Fibroblast of lung (primary cell): ENCODE results near the gene WHRN. TPM values are rescaled to one million over a fixed set of nuclear protein-coding genes. Genes with fewer than 3 reads are reported as not detected.

Experiments used
- DNase-seq, 2 donors: peaks; one replicate each; pipeline versions ENCODE4 v3.0.0 to v3.0.0-alpha.2; 2010; ENCODE audit warnings: low read depth in 2 of 2
- H2AFZ ChIP-seq: 2 replicates; pipeline ENCODE4 v1.5.1; 2012; ENCODE audit warnings: low read length, control low read depth, inconsistent platforms
- H3K27ac ChIP-seq: 2 replicates; pipeline ENCODE4 v1.5.1; 2011; ENCODE audit warnings: low read length, control low read depth; ENCODE audit not compliant: insufficient read depth
- H3K27me3 ChIP-seq: 2 replicates; pipeline ENCODE4 v1.5.1; 2011; ENCODE audit warnings: mild to moderate bottlenecking, low read length; ENCODE audit not compliant: control insufficient read depth, insufficient read depth
- H3K36me3 ChIP-seq: 2 replicates; pipeline ENCODE4 v1.5.1; 2011; ENCODE audit warnings: low read length; ENCODE audit not compliant: control insufficient read depth, insufficient read depth
- H3K4me1 ChIP-seq: 2 replicates; pipeline ENCODE4 v1.5.1; 2011; ENCODE audit warnings: low read length; ENCODE audit not compliant: control insufficient read depth, insufficient read depth; ENCODE audit errors: extremely low read depth
- H3K4me2 ChIP-seq: 2 replicates; pipeline ENCODE4 v1.5.1; 2011; ENCODE audit warnings: low read length, control low read depth; ENCODE audit not compliant: insufficient read depth; ENCODE audit errors: extremely low read depth
- H3K4me3 ChIP-seq, 4 experiments: fragments of 200-600 bp in 1 of 4; sonication (generic) in 1 of 4; replicated peaks in 1 of 4; 2 replicates each; pipeline ENCODE4 v1.5.1; 2011 to 2016; ENCODE audit warnings: low read length in 4 of 4, low read depth in 3 of 4, mild to moderate bottlenecking in 3 of 4, control low read depth in 2 of 4, inconsistent platforms in 1 of 4, mixed read lengths in 1 of 4; ENCODE audit not compliant: insufficient read depth in 1 of 4; ENCODE audit errors: control extremely low read depth in 1 of 4
- H3K79me2 ChIP-seq: 2 replicates; pipeline ENCODE4 v1.5.1; 2012; ENCODE audit warnings: mild to moderate bottlenecking, low read length, inconsistent platforms; ENCODE audit not compliant: control insufficient read depth, insufficient read depth
- H3K9ac ChIP-seq: 2 replicates; pipeline ENCODE4 v1.5.1; 2011; ENCODE audit warnings: mild to moderate bottlenecking, low read length, control low read depth; ENCODE audit not compliant: insufficient read depth
- H3K9me3 ChIP-seq: 2 replicates; pipeline ENCODE4 v1.5.1; 2012; ENCODE audit warnings: low read depth, low read length; ENCODE audit not compliant: control insufficient read depth, insufficient read depth
- H4K20me1 ChIP-seq: 2 replicates; pipeline ENCODE4 v1.5.1; 2011; ENCODE audit warnings: low read length; ENCODE audit not compliant: control insufficient read depth, insufficient read depth; ENCODE audit errors: extremely low read depth
- CTCF ChIP-seq, 2 donors: IDR thresholded peaks in 1 of 2; conservative IDR thresholded peaks in 1 of 2; 1 replicate in 1 of 2; 2 replicates in 1 of 2; pipeline ENCODE4 v1.5.1; 2011 to 2012; ENCODE audit warnings: low read length in 2 of 2, control low read depth in 1 of 2, inconsistent platforms in 1 of 2, low read depth in 1 of 2, mild to moderate bottlenecking in 1 of 2
- EZH2 ChIP-seq: IDR thresholded peaks from 2 replicates; pipeline ENCODE4 v1.5.1; 2012; ENCODE audit warnings: low read length, control low read depth, mild to moderate bottlenecking; ENCODE audit errors: missing control alignments
- polyA plus RNA-seq, 2 donors: library from polyadenylated mRNA; depleted of rRNA in 1 of 2; stranded (reverse) in 1 of 2; unstranded in 1 of 2; fragments of >200 nt; gene quantifications; 2 replicates each; pipeline ENCODE4 v1.2.1, GENCODE V29; 2011 to 2012; ENCODE audit warnings: missing spikeins in 1 of 2
- total RNA-seq: library from RNA; depleted of rRNA; stranded (reverse); fragments of >200 nt; gene quantifications from 2 replicates; pipeline ENCODE4 v1.2.1, GENCODE V29; 2014

WHRN gene
- total and polyA plus RNA-seq, 2 donors (not counting 1 experiment from before 2014, with no cell fraction given): 0.16 to 1.8 TPM

- no peaks in the 10 kb centered on the region for H3K9me3 ChIP-seq
- no peaks in the 10 kb centered on the region for H3K27me3 ChIP-seq
- DNase-seq: no peak
- H3K79me2 ChIP-seq: no peaks in the 10 kb centered on the region
- H3K36me3 ChIP-seq: peaks cover 2% of the 10 kb centered on the region
- peaks cover 3% of the 10 kb centered on the region for H3K4me1 ChIP-seq
- no peak overlapping the region for H2AFZ ChIP-seq
- TF ChIP-seq EZH2: no peak
- TF ChIP-seq CTCF (conservative IDR thresholded peaks at IDR 0.05 in 1 of 2, IDR thresholded peaks at IDR 0.05 in 1 of 2; ENCODE audit: low read depth in 1 of 2, low read length in 2 of 2): no peak
- no peak overlapping the region for H3K4me2 ChIP-seq
- H4K20me1 ChIP-seq: no peaks in the 10 kb centered on the region
- H3K9ac ChIP-seq: no peak overlapping the region
- H3K27ac ChIP-seq: no peak overlapping the region
- H3K4me3 ChIP-seq: no peak overlapping the region
Observed at GRCh38 chr9:114378016-114378415, 127.3 kb downstream of the WHRN start.

GRCh38 chr9:114376586-114377445 lies 128.5 kb downstream of the WHRN start:
- no peak for TF ChIP-seq EZH2
- TF ChIP-seq CTCF (conservative IDR thresholded peaks at IDR 0.05 in 1 of 2, IDR thresholded peaks at IDR 0.05 in 1 of 2; ENCODE audit: low read depth in 1 of 2, low read length in 2 of 2): no peak
- Histone ChIP-seq H3K36me3 (peaks cover 2% of the 10 kb centered on the region), H3K4me3 (no peak overlapping the region), H3K9ac (no peak overlapping the region), H3K79me2 (no peaks in the 10 kb centered on the region), H3K27me3 (no peaks in the 10 kb centered on the region), H3K4me2 (no peak overlapping the region), H3K4me1 (peaks cover 8% of the 10 kb centered on the region), H3K9me3 (no peaks in the 10 kb centered on the region), H4K20me1 (no peaks in the 10 kb centered on the region), H2AFZ (no peak overlapping the region), H3K27ac (no peak overlapping the region)
- DNase-seq: no peak

GRCh38 chr9:114375386-114376175 lies 129.7 kb downstream of the WHRN start:
- peaks cover 11% of the 10 kb centered on the region for H3K4me1 ChIP-seq
- TF ChIP-seq CTCF (conservative IDR thresholded peaks at IDR 0.05 in 1 of 2, IDR thresholded peaks at IDR 0.05 in 1 of 2; ENCODE audit: low read depth in 1 of 2, low read length in 2 of 2) (no peak), EZH2 (no peak)
- H3K9ac ChIP-seq: no peak overlapping the region
- H3K27ac ChIP-seq: no peak overlapping the region
- DNase-seq: no peak
- peaks cover 5% of the 10 kb centered on the region for H3K36me3 ChIP-seq
- no peak overlapping the region for H3K4me3 ChIP-seq
- H3K27me3 ChIP-seq: no peaks in the 10 kb centered on the region
- no peak overlapping the region for H3K4me2 ChIP-seq
- H4K20me1 ChIP-seq: no peaks in the 10 kb centered on the region
- H3K9me3 ChIP-seq: no peaks in the 10 kb centered on the region
- H3K79me2 ChIP-seq: no peaks in the 10 kb centered on the region
- H2AFZ ChIP-seq: no peak overlapping the region
